ENCODE measurements around the gene CEP97. TPM values are rescaled to one million over a fixed set of nuclear protein-coding genes. Genes with fewer than 3 reads are reported as not detected.

Gene CEP97
- total and polyA plus RNA-seq, 9 of the 15 experiments (the other 6 are each of a cell fraction or from before 2014, with no cell fraction given): 2.0 to 10.1 (median 4.3) TPM

DNA sequence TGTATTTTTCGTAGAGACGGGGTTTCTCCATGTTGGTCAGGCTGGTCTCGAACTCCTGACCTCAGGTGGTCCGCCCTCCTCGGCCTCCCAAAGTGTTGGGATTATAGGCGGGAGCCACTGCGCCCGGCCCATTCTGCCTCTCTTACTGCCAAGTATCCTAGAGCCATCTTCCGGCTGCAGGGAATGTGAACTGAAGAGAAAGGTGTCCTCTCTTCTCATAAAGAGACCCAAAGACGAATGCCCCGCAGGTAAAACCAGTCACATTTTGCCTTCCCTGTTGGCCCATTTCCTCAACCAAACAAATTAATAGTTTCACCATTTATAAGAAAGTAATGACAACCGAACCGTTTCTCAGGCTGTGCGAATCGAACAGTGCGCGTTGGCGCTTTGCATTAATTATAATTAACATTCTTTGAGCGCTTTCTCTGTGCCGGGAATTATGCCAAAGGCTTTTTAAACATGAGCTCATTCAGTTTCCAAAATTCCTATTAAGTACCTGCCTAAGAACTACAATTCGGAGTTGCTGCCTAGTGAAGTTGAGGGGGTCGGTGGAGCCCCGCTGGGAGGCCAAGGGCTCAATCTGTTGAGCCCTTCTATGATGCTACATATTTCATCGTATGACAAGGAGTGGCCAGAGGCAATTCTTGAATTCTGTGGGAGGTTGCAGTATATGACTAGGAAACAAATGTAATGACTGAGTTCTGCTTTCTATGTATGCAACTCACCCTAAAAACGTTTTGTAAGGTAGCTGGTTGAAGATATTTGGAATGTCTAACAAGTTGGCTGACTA lies 37.1 kb upstream of the CEP97 start:
- CTCF ChIA-PET (ENCODE audit: low intra/inter-chr PET ratio): no interaction called here
- peak in 1 of 4 experiments; percentile 38 for DNase-seq (ENCODE audit: extremely low read depth in 1 of 4, low spot score in 3 of 4)
- Histone ChIP-seq H3K79me2 (ENCODE audit: control insufficient read depth, insufficient read depth, low read length) (peaks cover 51% of the 10 kb centered on the region), H3K36me3 (ENCODE audit: control insufficient read depth, insufficient read depth, low read length) (peaks cover 38% of the 10 kb centered on the region), H3K4me2 (ENCODE audit: insufficient read depth, low read length) (peak overlapping the region; percentile 99), H4K20me1 (replicated peaks; ENCODE audit: control insufficient read depth, insufficient read depth, low read length) (peaks cover 7% of the 10 kb centered on the region; the same call in 1 of the 2 replicates), H3K9me3 (replicated peaks; ENCODE audit: control insufficient read depth, insufficient read depth, low read depth, low read length) (no peaks in the 10 kb centered on the region), H3K4me1 (replicated peaks in 1 of 2; ENCODE audit: control insufficient read depth in 2 of 2, insufficient read depth in 2 of 2, low read length in 2 of 2) (peaks cover 7 to 12% of the 10 kb centered on the region in 2 experiments; a peak in 3 of 5 replicates), H3K9me1 (ENCODE audit: control insufficient read depth, insufficient read depth, low read length) (no peaks in the 10 kb centered on the region), H2AFZ (ENCODE audit: low read depth, low read length) (peak overlapping the region; percentile 30; the same call in 1 of the 2 replicates), H3K27me3 (ENCODE audit: control insufficient read depth in 2 of 2, insufficient read depth in 2 of 2, low read length in 2 of 2) (no peaks in the 10 kb centered on the region), H3K4me3 (peak overlapping the region; percentile 86), H3K9ac (ENCODE audit: insufficient read depth in 1 of 2, low read depth in 2 of 2, low read length in 2 of 2) (peak overlapping the region; percentile 88 to 100; a peak in 3 of 4 replicates), H3K27ac (ENCODE audit: extremely low read depth, low read depth, low read length) (peak overlapping the region; percentile 98)
- WGBS (ENCODE audit: insufficient coverage, low coverage, missing lambda C conversion rate): 15% methylated on average over 24 of the region's 25 CpGs
- intact Hi-C loops (cut with micrococcal nuclease) (loop anchor here (2.0 to 10.0 kb wide), 3 partner anchors 47 to 1283 kb away; partner anchors contain the start of genes LNP1 and TOMM70), in situ Hi-C loops (cut with MboI) (loop anchor here (10.0 kb wide), 1 partner anchor 113 kb away; the partner anchor contains the start of gene PCNP)
- POLR2A ChIA-PET: interaction anchor here (0.8 to 4.6 kb wide), 6 partner anchors 10 to 136 kb away, joined by 3 to 70 read pairs (median 4); partner anchors contain the start of genes CEP97 and ZBTB11
- TSS peak; percentile 82 for BruUV-seq (replicated peaks)
- no peak for FAIRE-seq
- peak; percentile 5; the same call in 2 of the 3 replicates for ATAC-seq
- TF ChIP-seq, protein P1, sequence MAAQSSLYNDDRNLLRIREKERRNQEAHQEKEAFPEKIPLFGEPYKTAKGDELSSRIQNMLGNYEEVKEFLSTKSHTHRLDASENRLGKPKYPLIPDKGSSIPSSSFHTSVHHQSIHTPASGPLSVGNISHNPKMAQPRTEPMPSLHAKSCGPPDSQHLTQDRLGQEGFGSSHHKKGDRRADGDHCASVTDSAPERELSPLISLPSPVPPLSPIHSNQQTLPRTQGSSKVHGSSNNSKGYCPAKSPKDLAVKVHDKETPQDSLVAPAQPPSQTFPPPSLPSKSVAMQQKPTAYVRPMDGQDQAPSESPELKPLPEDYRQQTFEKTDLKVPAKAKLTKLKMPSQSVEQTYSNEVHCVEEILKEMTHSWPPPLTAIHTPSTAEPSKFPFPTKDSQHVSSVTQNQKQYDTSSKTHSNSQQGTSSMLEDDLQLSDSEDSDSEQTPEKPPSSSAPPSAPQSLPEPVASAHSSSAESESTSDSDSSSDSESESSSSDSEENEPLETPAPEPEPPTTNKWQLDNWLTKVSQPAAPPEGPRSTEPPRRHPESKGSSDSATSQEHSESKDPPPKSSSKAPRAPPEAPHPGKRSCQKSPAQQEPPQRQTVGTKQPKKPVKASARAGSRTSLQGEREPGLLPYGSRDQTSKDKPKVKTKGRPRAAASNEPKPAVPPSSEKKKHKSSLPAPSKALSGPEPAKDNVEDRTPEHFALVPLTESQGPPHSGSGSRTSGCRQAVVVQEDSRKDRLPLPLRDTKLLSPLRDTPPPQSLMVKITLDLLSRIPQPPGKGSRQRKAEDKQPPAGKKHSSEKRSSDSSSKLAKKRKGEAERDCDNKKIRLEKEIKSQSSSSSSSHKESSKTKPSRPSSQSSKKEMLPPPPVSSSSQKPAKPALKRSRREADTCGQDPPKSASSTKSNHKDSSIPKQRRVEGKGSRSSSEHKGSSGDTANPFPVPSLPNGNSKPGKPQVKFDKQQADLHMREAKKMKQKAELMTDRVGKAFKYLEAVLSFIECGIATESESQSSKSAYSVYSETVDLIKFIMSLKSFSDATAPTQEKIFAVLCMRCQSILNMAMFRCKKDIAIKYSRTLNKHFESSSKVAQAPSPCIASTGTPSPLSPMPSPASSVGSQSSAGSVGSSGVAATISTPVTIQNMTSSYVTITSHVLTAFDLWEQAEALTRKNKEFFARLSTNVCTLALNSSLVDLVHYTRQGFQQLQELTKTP (IDR thresholded peaks at IDR 0.05; ENCODE audit: low read depth in 1 of 2, partially characterized antibody in 2 of 2): no peak
- TF ChIP-seq, protein P2, sequence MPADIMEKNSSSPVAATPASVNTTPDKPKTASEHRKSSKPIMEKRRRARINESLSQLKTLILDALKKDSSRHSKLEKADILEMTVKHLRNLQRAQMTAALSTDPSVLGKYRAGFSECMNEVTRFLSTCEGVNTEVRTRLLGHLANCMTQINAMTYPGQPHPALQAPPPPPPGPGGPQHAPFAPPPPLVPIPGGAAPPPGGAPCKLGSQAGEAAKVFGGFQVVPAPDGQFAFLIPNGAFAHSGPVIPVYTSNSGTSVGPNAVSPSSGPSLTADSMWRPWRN (IDR thresholded peaks at IDR 0.05; ENCODE audit: low read depth): no peak
- no peak for TF ChIP-seq NCOA2 (IDR thresholded peaks at IDR 0.05; ENCODE audit: partially characterized antibody in 2 of 2)
- TF ChIP-seq EZH2 (IDR thresholded peaks at IDR 0.05; ENCODE audit: borderline replicate concordance, low read depth, low read length): no peak
- no peak for TF ChIP-seq NFATC3 (IDR thresholded peaks at IDR 0.05)
- TF ChIP-seq BMI1 (IDR thresholded peaks at IDR 0.05; ENCODE audit: low read length): no peak
- no peak for TF ChIP-seq ZNF507 (tag; conservative IDR thresholded peaks at IDR 0.05)
- TF ChIP-seq, protein P3, sequence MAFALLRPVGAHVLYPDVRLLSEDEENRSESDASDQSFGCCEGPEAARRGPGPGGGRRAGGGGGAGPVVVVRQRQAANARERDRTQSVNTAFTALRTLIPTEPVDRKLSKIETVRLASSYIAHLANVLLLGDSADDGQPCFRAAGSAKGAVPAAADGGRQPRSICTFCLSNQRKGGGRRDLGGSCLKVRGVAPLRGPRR (CRISPR knock-in tag; IDR thresholded peaks at IDR 0.05): no peak
- TF ChIP-seq ZNF232 (CRISPR knock-in tag; IDR thresholded peaks at IDR 0.05): no peak
- TF ChIP-seq MEF2D (tag; conservative IDR thresholded peaks at IDR 0.05; ENCODE audit: low read depth): no peak
- TF ChIP-seq CBX2 (IDR thresholded peaks at IDR 0.05; ENCODE audit: insufficient read depth, low read length, poor library complexity, severe bottlenecking): no peak
- TF ChIP-seq ZNF431 (CRISPR knock-in tag; IDR thresholded peaks at IDR 0.05): no peak
- no peak for TF ChIP-seq ZNF347 (CRISPR knock-in tag; IDR thresholded peaks at IDR 0.05; ENCODE audit: low read depth)
- TF ChIP-seq ZNF239 (CRISPR knock-in tag; IDR thresholded peaks at IDR 0.05): no peak
- TF ChIP-seq MEIS2 (IDR thresholded peaks at IDR 0.05; ENCODE audit: partially characterized antibody): peak; percentile 12
- TF ChIP-seq ZNF584 (CRISPR knock-in tag; IDR thresholded peaks at IDR 0.05; ENCODE audit: low read depth): no peak

All from K562 (cell line).